ENCODE measurements around the gene BANK1. TPM values are rescaled to one million over a fixed set of nuclear protein-coding genes. Genes with fewer than 3 reads are reported as not detected.

Gene BANK1
- total RNA-seq, 1 experiment from 2014 or later, result 2.2 TPM

DNA sequence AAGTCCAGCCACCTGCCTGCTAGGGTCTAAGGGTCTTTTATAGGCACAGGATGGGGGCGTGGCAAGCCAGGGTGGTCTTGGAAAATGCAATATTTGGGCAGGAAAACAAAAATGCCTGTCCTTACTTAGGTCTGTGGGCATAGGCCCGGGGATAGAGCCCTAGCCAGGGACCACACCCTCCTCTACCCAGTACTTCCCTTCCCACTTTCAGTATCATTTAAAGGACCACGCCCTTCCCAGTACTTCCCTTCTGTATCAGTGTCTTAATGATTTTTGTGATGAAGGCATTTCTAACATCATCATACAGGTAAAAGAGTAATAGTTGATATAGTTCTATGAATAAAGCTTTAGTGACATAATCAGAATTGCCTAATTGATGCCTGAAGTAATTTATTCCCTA is 11.4 kb downstream of the BANK1 start:
- no peaks in the 10 kb centered on the region for H3K9me2 ChIP-seq (ENCODE audit: insufficient read depth)
- CTCF ChIA-PET, result no interaction called here
- no peaks in the 10 kb centered on the region for H3K36me3 ChIP-seq (ENCODE audit: low read depth)
- H3K4me3 ChIP-seq, result no peak overlapping the region
- no peaks in the 10 kb centered on the region for H3K4me1 ChIP-seq (replicated peaks; ENCODE audit: insufficient read depth)
- H2AFZ ChIP-seq, result no peak overlapping the region
- no peaks in the 10 kb centered on the region for H4K20me1 ChIP-seq (ENCODE audit: insufficient read depth)
- POLR2A ChIA-PET (ENCODE audit: unreplicated experiment), result no interaction called here
- DNase-seq, result no peak
- no TSS peak for BruUV-seq (replicated peaks)
- no peaks in the 10 kb centered on the region for H3F3A ChIP-seq (ENCODE audit: insufficient read depth, low read depth)
- H3K9me3 ChIP-seq (ENCODE audit: insufficient read depth, low read depth), result no peaks in the 10 kb centered on the region
- no peak overlapping the region for H3K4me2 ChIP-seq
- intact Hi-C loops (cut with micrococcal nuclease; ENCODE audit: unreplicated experiment), result no loop called here
- TF ChIP-seq, protein P1, sequence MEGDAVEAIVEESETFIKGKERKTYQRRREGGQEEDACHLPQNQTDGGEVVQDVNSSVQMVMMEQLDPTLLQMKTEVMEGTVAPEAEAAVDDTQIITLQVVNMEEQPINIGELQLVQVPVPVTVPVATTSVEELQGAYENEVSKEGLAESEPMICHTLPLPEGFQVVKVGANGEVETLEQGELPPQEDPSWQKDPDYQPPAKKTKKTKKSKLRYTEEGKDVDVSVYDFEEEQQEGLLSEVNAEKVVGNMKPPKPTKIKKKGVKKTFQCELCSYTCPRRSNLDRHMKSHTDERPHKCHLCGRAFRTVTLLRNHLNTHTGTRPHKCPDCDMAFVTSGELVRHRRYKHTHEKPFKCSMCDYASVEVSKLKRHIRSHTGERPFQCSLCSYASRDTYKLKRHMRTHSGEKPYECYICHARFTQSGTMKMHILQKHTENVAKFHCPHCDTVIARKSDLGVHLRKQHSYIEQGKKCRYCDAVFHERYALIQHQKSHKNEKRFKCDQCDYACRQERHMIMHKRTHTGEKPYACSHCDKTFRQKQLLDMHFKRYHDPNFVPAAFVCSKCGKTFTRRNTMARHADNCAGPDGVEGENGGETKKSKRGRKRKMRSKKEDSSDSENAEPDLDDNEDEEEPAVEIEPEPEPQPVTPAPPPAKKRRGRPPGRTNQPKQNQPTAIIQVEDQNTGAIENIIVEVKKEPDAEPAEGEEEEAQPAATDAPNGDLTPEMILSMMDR (conservative IDR thresholded peaks at IDR 0.05), result no peak
- no peak for TF ChIP-seq EZH2 (IDR thresholded peaks at IDR 0.05; ENCODE audit: low read depth)
- H3K27me3 ChIP-seq (ENCODE audit: insufficient read depth, low read depth), result no peaks in the 10 kb centered on the region
- H3K79me2 ChIP-seq (ENCODE audit: low read depth), result no peaks in the 10 kb centered on the region
- no peak overlapping the region for H3K27ac ChIP-seq

GRCh38 chr4:101806914-101807313 is 16.4 kb downstream of the BANK1 start:
- CTCF ChIA-PET, result no interaction called here
- H2AFZ ChIP-seq, result no peak overlapping the region
- H3K4me3 ChIP-seq, result no peak overlapping the region
- no peaks in the 10 kb centered on the region for H3K9me3 ChIP-seq (ENCODE audit: insufficient read depth, low read depth)
- no peaks in the 10 kb centered on the region for H3K9me2 ChIP-seq (ENCODE audit: insufficient read depth)
- no peaks in the 10 kb centered on the region for H3K27me3 ChIP-seq (ENCODE audit: insufficient read depth, low read depth)
- no peaks in the 10 kb centered on the region for H3K79me2 ChIP-seq (ENCODE audit: low read depth)
- intact Hi-C loops (cut with micrococcal nuclease; ENCODE audit: unreplicated experiment), result no loop called here
- no peak overlapping the region for H3K27ac ChIP-seq
- no peaks in the 10 kb centered on the region for H3K4me1 ChIP-seq (replicated peaks; ENCODE audit: insufficient read depth)
- no peaks in the 10 kb centered on the region for H4K20me1 ChIP-seq (ENCODE audit: insufficient read depth)
- no TSS peak for BruUV-seq (replicated peaks)
- DNase-seq, result no peak
- no peak overlapping the region for H3K4me2 ChIP-seq
- no peaks in the 10 kb centered on the region for H3K36me3 ChIP-seq (ENCODE audit: low read depth)
- no peak for TF ChIP-seq EZH2 (IDR thresholded peaks at IDR 0.05; ENCODE audit: low read depth)
- TF ChIP-seq, protein P1 (conservative IDR thresholded peaks at IDR 0.05), result no peak
- POLR2A ChIA-PET (ENCODE audit: unreplicated experiment), result no interaction called here
- H3F3A ChIP-seq (ENCODE audit: insufficient read depth, low read depth), result no peaks in the 10 kb centered on the region

DNA sequence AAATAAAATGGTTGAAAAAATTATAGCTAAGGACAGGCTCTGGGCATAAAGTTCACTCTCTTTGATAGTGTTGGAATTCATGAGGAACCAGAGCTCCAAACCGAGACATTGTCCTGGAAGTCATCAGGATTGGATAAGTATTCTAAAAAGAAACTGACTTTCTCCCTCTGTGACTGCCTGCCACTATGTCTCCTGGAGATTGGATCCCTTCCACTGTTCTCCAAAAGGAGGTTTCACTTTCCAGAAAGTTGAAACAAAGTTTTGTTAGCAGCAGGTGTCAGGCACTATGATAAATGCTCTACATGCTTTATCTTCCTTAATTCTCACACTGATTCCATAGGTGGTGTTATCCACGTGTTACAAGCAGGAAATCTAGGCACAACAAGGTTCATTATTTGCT is 16.8 kb downstream of the BANK1 start:
- BruUV-seq (replicated peaks), result no TSS peak
- Histone ChIP-seq H4K20me1 (ENCODE audit: insufficient read depth) (no peaks in the 10 kb centered on the region), H3K36me3 (ENCODE audit: low read depth) (no peaks in the 10 kb centered on the region), H3K9me3 (ENCODE audit: insufficient read depth, low read depth) (no peaks in the 10 kb centered on the region), H3K9me2 (ENCODE audit: insufficient read depth) (no peaks in the 10 kb centered on the region), H2AFZ (no peak overlapping the region), H3K4me2 (no peak overlapping the region), H3K4me3 (no peak overlapping the region), H3K27me3 (ENCODE audit: insufficient read depth, low read depth) (no peaks in the 10 kb centered on the region), H3K27ac (no peak overlapping the region), H3K79me2 (ENCODE audit: low read depth) (no peaks in the 10 kb centered on the region), H3F3A (ENCODE audit: insufficient read depth, low read depth) (no peaks in the 10 kb centered on the region), H3K4me1 (replicated peaks; ENCODE audit: insufficient read depth) (no peaks in the 10 kb centered on the region)
- POLR2A ChIA-PET (ENCODE audit: unreplicated experiment), result no interaction called here
- CTCF ChIA-PET, result no interaction called here
- intact Hi-C loops (cut with micrococcal nuclease; ENCODE audit: unreplicated experiment), result no loop called here
- no peak for DNase-seq
- TF ChIP-seq, protein P1 (conservative IDR thresholded peaks at IDR 0.05), result no peak
- TF ChIP-seq EZH2 (IDR thresholded peaks at IDR 0.05; ENCODE audit: low read depth), result no peak

Measured in PC-9 (cell line).